NCI-H1930 (cell line): ENCODE results near the gene SLC5A6.

Experiments used
- DNase-seq, 2 experiments: peaks; one replicate each; lab custom pipeline; 2025; lab: John Stamatoyannopoulos, UW

SLC5A6 gene

DNA sequence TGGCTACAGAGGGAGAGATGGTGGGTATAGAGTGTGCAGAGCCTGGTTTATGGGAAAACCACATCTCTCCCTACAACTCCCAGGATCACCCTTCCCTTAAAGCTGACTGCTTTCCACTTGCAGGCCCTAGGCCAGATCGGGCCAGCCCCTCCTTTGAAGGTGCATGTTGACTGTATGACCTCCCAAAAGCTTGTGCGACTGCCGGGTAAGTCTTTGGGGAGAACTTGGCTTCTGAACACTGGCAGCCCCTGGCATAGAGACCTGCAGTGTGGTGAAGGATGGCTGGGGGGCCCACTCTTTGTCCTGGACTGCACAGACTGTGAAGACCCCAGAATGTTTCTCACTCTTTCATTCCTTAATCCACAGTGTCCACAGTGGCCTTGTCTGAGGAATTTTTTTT is 24.6 kb upstream of the SLC5A6 start:
- DNase-seq: no peak

DNA sequence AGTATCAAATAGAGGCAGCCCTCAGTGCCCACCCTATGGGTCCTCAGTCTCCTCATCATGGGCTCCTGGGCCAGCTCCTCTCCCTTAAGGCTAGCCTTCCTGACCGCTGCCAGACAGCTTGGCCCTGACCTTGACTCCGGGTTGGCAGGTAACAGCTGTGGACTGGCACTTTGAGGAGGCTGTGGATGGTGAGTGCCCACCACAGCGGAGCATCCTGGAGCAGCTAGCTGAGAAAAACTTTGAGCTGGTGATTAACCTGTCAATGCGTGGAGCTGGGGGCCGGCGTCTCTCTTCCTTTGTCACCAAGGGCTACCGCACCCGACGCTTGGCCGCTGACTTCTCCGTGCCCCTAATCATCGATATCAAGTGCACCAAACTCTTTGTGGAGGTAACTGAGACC is 24.1 kb upstream of the SLC5A6 start:
- DNase-seq: no peak

DNA sequence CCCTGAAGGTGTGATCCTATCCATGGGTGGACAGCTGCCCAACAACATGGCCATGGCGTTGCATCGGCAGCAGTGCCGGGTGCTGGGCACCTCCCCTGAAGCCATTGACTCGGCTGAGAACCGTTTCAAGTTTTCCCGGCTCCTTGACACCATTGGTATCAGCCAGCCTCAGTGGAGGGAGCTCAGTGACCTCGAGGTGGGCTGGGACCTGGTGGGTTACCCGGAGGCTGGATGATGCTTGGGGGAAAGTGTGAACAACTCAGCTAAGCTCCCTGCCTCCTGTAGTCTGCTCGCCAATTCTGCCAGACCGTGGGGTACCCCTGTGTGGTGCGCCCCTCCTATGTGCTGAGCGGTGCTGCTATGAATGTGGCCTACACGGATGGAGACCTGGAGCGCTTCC is 21.3 kb upstream of the SLC5A6 start:
- DNase-seq: no peak

DNA sequence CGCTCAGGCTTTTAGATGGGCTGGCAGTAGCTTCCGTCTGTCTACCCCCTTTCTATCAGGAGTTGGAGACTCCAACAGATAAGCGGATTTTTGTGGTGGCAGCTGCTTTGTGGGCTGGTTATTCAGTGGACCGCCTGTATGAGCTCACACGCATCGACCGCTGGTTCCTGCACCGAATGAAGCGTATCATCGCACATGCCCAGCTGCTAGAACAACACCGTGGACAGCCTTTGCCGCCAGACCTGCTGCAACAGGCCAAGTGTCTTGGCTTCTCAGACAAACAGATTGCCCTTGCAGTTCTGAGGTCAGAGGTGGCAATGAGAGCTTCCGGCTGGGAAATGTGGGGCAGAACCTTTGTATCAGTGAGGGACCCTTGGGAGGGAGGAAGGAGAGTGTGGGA is 19.9 kb upstream of the SLC5A6 start:
- DNase-seq: no peak

DNA sequence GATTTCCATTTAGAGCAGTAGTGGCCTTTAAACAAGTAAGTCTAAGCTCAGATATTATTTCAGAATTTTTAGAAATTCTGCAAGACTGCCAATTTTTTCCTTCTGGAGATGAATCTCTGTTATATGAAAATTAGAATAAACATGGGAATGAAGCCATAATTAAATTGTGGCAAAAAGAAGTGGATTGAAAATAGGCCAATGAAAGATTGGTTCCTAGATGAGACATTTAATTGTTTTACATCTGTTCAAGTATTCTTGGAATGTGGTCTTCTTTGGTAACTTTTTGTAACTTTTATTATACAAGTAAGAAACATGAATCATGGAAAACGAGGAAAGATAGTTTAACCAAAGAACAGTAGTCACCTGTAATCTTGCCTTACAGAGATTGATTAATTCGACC is 15.4 kb upstream of the SLC5A6 start:
- no peak for DNase-seq

DNA sequence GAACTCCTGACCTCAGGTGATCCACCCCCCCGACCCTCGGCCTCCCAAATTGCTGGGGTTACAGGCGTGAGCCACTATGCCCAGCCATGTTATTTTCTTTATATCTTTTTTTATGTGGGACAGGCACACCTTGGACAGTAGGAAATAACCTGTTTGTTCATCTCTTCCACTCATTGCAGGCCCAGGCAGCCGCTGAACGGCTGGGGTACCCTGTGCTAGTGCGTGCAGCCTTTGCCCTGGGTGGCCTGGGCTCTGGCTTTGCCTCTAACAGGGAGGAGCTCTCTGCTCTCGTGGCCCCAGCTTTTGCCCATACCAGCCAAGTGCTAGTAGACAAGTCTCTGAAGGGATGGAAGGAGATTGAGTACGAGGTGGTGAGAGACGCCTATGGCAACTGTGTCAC is 13.5 kb upstream of the SLC5A6 start:
- DNase-seq: no peak

DNA sequence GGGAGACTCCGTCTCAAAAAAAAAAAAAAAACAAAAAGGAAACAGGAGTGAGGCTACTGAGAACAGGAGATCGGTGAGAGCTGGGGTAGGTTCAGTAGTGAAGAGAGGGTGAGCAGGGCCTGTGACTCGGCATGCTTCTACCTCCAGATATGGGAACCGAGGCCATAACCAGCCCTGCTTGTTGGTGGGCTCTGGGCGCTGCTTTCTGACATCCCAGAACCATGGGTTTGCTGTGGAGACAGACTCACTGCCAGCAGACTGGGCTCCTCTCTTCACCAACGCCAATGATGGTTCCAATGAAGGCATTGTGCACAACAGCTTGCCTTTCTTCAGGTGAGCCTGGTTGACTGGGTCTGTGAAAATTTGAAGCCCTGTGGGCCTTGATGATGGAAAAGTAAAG is 11.3 kb upstream of the SLC5A6 start:
- DNase-seq: no peak

DNA sequence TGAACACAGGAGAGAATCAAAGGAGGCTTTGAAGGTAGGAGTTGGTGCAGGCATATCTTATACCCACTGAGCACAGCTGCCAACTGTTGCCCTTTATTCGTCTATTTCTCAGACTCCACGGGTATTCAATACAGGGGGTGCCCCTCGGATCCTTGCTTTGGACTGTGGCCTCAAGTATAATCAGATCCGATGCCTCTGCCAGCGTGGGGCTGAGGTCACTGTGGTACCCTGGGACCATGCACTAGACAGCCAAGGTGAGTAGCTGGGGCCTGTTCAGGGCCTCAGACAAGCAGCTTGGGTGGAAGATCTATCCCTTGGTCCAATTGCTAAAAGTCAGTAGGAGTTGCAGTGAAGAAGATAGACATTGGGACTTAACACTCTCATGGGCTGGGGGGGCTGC is 10.3 kb upstream of the SLC5A6 start:
- no peak for DNase-seq

DNA sequence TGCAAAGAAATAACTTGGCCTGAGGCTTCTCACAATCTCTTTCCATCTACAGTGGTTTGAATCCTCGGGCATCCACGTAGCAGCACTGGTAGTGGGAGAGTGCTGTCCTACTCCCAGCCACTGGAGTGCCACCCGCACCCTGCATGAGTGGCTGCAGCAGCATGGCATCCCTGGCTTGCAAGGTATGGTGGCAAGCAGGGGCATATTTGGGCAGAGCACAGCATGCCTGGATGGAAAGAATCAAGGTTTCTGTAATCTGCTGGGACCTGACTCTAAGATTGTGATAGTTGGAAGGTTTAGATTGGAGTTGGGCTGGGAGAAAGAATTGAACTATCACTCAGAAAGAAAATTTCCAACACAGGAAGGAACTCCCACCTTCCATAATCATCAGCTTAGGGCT is 9.1 kb upstream of the SLC5A6 start:
- DNase-seq: no peak

DNA sequence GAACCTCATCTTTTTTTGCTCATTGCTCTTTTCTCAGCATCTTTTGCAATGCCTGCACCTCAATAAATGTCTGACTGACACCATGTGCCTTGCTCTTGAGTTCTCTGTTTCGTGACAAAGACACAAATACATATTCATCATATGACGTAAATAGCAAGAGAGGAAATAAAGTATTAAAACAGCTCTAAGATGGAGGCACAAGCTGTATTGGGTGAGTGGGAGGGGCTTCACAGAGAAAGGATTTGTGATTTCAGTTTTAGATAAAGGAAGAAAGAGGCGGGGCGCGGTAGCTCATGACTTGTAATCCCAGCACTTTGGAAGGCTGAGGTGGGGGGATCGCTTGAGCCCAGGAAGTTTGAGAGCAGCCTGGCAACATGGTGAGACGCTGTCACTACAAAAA is 8.0 kb upstream of the SLC5A6 start:
- no peak for DNase-seq

DNA sequence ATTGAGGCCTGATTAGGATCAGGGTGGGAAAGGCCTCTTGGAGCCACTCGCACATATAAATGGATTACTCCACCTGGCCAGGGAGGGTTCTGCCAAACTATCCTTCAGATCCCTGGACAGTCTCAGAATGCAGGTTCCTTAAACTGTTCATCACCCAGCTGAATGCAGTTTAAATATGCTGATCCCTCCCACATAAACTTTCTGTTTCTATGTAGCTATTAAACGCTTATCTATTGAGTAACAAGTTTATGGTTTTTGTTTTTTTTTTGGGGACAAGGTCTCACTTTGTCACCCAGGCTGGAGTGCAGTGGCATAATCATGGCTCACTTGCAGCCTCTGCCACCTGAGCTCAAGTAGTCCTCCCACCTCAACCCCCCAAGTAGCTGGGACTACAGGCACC is 7.0 kb upstream of the SLC5A6 start:
- no peak for DNase-seq

DNA sequence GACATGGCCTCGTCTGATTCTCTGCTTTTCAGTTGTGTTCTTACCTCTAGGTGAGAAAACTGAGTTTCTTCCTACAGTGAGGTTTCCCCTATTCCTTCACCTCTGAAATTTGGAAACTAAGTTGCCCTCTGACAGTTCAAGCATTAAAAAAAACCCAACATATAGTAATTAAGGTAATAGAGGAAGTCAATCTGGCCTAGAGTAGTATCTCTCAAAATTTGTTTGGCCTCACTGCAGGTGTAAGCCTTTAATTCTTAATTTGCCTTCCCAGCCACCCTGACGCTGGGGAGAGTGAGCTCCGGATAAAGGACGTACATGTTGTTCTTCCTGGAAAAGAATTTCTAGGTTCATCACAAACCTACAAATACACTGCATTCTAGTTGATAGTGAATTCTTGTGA is 6.5 kb upstream of the SLC5A6 start:
- DNase-seq: no peak

DNA sequence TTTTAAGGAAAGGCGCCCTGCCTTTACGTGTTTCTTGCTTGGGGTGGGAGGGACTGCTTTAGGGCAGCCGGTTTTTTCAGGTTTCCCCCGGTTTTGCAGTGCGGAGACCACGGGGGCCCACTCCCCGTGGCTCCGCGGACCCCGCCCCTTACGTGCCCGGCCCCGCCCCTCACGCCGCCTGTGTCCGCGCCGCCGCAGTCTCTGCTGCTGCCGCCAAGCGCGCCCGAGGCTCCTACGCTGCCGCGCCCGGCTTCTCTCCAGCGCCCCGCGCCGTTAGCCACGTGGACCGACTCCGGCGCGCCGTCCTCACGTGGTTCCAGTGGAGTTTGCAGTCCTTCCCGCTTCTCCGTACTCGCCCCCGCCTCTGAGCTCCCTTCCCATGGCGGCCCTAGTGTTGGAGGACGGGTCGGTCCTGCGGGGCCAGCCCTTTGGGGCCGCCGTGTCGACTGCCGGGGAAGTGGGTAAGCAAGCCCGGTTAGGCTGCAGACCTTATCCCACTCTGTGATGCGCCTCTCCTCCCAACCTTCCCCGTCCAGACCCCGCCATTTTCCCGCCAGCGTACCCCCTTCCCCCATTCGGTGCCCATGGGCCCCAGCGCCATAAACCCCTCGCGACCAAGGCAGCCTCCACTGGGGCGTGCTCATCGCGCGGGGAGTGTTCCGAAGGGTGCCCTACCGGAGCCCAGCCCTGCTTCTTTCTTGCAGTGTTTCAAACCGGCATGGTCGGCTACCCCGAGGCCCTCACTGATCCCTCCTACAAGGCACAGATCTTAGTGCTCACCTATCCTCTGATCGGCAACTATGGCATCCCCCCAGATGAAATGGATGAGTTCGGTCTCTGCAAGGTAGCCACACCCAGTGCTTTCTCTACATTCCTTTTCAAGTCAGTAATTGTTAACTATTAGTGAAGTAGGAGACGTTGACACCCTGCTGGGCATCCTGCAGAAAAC is 5.4 kb upstream of the SLC5A6 start, which contains the start of gene CAD:
Gene CAD, plus strand, starts transcription at position 197 of the 949 bp plus-strand sequence. Its CDS starts 183 bp downstream, at position 380.
- peak; percentile 73 to 83 for DNase-seq

DNA sequence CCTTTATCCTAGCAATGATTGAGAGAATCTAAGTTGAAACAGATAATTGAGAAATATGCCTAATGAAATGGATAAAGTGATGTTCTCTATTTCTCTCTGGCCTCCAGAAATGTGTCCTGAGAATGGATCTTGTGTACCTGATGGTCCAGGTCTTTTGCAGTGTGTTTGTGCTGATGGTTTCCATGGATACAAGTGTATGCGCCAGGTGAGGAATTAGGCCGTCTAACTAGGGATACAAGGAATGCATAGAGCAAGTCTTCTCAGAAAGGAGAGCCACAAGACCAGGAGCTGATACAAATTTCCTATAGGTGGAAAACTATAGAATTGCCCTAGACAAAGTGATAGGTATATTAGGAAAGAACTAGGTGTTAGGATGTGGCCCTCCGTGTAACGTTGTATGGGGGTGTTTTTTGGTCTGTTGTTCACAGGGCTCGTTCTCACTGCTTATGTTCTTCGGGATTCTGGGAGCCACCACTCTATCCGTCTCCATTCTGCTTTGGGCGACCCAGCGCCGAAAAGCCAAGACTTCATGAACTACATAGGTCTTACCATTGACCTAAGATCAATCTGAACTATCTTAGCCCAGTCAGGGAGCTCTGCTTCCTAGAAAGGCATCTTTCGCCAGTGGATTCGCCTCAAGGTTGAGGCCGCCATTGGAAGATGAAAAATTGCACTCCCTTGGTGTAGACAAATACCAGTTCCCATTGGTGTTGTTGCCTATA is 4.5 kb upstream of the SLC5A6 start:
- DNase-seq: no peak

DNA sequence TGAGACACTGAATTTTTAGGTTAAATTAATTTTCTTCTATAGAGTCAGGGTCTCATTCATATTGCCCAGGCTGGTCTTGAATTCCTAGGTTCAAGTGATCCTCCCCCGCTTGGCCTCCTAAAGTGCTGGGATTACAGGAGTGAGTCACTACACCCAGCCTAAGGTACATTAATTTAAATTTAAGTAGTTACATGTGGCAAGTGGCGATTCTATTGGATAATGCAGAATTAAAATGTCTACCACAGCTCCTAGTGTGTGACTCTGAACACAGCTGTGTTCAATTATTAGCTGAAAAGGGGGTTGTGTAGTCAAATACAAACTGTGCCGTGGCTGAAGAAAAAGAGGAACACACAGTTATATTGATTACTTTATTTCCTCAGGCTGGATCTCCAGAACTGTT is 2.9 kb upstream of the SLC5A6 start:
- DNase-seq: no peak

DNA sequence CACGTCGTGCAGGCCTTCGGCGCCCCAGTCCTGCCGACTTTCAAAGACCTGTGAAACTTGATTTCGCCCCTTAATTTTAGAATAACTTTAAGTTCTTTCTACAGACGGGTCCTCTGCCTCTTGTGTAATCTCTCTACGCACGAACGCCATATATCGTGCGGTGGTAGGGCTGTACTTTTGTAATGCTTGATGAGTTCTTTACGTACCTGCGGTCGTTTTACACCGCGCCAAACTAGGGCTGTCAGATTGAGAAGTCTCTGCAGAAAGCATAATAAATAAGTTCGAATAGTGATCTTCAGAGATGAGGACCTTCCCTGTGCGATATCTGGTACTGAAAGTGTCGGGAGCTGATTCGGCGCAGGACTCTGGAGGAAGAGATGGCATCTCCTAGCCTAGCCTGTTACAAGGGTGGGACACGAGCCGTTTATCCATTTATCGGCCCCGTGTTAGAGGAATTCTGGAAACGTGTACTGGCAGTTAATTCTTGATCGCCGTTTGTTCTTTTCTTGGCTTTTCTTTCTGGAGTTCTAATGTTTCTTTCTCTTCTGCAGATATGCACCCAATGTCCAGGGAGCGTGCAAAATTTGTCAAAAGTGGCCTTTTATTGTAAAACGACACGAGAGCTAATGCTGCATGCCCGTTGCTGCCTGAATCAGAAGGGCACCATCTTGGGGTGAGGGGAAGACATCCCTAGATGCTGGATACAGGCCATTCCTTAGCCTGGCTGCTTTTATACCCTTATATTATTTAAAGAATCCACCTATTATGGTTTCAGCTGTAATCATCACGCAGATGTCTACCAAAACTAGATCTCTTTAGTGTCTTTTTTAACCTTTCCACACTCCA is 781 bp upstream of the SLC5A6 start:
- DNase-seq: peak; percentile 8 to 25

DNA sequence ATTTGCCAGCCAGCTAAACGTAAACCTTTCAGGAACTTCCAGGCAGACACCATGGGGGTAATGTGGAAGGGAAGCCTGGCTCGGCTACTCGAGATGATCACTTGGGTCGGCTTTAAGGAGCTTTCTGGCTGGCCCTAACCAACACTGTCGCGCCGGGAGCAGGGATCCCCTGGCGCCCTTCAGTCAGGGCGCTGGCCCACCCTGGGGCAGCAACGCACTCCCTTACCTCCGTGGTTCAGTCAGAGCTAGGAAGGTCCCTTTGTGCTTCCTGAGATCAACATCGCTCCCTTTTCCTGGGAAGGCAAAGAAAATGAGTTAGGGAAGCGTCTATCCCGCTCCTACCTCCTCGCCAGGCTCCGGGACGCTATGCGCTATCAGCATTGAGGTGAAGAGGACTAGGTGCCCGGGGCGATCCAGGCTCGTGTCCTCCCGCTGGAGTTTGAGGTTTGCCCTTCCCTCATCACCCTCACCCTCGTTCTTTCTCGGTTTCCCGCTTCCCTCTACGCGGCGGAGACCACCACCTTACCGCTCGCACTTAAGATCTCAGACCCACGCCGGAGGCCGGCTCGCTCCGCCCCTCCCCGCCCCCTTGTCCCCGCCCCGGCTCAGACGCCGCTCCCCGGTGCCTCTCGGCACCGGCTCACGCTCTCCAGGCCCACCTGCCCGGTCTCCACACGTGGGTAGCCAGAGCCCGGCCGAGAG is 676 bp downstream of the SLC5A6 start:
- no peak for DNase-seq

DNA sequence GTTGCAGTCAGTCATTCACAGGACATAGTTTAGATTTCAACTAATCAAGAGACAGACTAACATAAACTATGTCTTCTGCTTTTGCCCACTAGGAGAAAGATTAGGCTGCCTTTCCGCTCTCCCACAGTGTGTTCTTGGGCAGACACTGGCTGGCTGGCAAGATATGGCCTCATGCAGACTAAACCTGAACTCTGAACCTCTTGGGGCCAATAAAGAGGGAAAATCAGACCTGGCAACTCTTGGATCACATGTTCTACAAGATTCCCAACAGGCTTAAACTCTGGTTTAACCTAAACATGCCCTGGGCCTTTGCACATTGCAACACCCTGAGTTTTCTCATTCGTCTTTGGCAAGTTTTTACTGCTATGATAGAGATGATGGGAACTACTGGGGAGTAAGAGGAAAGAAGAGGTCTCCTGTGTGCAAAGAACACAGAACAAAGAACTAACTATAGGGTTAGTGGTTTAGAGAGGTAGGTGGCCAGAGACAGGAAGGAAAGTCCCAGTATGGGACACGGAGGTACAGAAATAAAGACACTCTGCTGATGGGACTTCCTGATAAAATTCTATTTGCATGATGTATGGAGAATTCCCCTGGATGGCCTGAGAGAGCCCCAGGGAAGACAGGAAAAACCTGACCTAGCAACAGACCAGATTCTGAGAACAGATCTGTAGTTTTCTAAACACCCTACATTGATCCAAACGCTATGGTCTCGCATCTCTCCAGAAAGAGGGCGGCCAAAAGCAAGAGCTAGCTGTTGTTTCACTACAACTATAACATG is 2.3 kb downstream of the SLC5A6 start:
- DNase-seq: no peak

DNA sequence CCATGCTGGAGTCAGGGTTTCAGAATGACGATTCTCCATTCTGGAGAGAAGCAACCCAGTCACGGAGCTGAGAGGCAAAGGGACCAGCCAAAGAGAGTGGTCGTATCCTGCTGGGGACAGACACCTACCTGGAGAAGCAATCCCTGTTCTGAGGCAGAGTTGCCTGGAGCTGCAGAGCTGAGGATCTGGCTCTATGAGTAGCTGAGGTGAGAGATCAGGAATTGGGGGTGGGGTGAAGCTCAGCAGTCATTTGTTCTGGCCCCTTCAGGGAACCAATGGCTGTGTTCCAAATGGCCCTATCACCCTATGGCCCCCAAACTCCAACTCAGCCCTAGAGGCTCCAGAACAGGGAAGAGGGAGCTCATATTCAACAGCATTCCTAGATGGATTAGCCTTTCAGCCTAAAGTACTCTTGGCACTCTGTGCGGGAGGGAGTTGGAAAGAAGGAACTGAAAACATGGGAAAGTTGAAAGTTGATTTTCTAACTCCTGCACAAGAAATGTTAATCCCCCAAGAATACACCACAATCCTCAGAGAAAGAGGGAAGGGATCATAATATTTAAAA is 3.5 kb downstream of the SLC5A6 start:
- no peak for DNase-seq

DNA sequence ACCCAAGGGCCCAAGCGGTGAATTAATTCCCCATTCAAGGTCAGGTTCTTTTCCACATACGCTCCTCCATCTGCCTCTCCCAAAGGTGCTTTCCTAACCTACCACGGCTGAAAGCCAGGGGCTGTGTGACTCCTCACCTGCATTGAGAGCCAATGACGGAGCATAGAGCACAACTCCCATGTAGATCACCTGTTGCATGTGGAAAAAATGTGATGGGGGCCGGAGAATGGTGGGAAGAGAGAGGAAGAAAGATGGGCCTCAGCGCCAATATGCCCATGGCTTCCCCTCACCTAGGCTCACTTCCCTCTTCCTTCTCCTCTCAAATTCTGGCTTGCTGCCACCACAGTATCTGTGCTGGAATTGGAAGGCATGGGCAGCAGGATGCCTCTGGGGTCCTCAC is 5.7 kb downstream of the SLC5A6 start:
- DNase-seq: no peak

DNA sequence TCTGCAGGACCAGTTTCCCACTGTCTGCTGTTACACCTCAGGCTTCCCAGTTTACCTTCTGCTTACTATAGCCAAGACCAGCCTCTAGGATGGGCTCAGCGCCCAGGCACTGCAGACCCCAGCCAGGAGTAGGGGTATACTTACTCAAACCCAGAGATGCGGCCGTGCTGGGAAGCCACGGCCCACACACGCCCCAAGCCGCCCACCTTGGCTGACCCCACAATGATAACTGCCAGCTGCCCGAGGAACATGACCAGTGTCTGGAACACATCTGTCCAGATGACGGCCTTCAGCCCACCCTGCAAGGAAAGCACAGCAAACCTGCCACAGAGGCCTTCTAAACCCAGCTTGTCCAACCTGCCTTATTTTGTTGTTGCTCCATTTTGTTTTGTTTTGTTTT is 6.9 kb downstream of the SLC5A6 start:
- DNase-seq: no peak
